ENCODE measurements around the gene PDCD6IP.

DNA sequence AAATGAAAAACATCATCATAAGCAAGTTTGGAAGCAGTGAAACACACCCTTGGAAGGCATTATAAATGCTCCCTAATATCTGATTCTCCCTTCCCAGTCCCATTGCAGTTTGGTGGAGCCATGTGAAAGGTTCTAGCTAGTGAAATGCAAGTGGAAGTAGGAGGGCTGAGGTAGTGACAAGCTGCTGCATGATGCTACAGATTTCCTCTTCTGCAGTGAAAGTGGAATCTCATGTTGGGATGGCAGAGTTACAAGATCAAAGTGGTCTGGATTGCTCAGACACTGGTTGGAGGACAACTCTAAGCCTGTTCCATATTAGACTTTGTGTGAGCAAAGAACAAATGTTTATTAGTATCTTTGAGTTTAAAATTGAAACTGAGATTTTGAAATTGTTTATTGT lies 3.3 kb upstream of the PDCD6IP start:
- TF ChIP-seq CTCF (IDR thresholded peaks at IDR 0.05) (no peak), POLR2AphosphoS5 (IDR thresholded peaks at IDR 0.05) (no peak), POLR2A (IDR thresholded peaks at IDR 0.05) (no peak)

All from breast epithelium (tissue), 3 donors.